ENCODE results near the gene PSMD3.

Gene PSMD3

DNA sequence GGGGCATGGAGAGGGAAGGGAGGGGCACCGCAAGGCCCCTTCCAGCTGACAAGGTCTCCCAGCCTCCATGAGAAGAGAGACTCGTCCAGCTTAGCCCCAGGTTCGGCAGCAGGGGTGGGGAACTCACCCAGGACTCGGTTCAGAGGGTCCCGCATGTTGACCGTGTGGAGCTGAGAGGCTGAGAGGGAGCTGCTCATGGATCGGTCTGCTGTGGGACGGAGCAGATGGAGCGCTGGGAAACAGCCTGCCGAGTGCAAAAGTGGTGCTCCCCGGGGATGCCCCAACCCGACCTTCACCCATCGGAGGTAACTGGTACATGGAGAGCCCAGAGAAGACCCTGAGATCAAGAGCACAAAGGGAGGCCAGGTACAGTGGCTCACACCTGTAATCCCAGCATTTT is 39.5 kb downstream of the PSMD3 start:
- DNase-seq (ENCODE audit: low read depth in 2 of 2, low spot score in 1 of 2) = no peak

DNA sequence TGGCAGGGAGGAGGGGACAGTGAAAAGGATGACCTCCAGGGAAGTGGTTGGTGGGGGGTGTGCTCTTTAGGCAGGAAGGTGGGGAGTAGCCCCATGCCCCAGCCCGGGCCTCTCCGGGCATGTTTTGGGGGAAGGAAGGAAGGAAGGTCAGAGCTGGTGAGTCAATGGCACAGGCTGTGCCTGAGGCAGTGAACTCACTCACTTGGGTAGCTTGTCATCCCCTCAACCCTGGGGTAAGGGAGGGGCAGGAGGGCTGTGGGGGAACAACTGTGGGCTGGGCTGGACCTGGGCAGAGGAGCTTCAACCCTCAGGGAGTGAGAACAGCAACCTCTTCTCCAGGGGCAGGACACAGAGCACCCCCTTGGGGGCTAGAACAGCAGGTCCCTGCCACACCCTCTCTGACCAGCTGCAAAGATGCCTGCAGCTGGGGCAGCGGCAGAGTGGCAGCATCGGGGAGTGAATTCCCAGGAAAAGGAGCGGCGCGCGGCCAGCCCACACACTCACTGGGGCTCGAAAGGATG is 40.9 kb downstream of the PSMD3 start:
- DNase-seq (ENCODE audit: low read depth in 2 of 2, low spot score in 1 of 2) = no peak

DNA sequence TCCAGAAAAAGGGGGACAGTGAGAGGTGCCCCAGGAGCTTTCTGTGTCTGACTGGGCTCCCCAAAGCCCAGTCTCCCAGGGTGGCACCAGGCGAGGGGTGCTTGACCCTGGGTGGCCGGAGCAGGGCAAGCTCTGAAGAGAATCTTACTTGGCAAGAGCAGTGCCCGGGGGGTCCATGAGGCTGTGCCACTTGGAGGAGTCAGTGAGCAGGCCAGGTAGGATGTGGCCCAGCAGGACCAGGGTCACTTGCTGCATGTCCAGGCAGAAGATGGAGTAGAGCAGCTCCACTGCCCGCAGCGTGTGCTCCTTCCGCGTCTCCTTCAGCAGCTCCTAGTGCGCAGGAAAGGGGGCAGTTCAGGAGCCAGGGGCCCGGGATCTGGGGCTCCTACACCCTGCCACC is 41.9 kb downstream of the PSMD3 start:
- DNase-seq (ENCODE audit: low read depth in 2 of 2, low spot score in 1 of 2) = no peak

DNA sequence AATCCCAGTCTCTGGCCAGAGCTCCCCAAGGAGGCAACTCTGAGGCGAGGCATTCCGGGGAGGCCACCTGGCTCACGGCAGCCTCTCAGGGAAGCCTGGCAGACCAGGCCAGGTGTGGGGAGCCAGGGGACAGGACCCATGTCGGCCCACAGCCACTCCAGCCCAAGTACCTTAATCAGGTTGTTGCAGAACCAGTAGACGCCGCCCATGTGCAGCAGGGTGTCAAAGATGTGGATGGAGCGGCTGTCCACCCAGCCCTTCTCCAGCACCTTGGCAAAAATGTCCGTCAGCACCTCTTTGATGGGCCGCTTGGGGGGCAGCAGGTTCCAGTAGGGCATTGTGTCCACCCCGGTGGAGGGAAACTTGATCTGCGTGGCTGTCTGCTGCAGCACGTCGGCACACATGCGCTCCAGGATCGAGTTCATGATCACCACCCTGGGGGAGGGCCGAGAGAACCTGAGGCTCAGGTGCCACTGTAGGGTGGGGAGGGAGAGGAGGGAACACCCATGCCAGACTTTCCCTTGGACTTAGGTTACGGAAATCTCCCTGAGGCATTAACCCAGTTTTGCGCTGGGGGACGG is 42.4 kb downstream of the PSMD3 start:
- no peak for DNase-seq (ENCODE audit: low read depth in 2 of 2, low spot score in 1 of 2)

DNA sequence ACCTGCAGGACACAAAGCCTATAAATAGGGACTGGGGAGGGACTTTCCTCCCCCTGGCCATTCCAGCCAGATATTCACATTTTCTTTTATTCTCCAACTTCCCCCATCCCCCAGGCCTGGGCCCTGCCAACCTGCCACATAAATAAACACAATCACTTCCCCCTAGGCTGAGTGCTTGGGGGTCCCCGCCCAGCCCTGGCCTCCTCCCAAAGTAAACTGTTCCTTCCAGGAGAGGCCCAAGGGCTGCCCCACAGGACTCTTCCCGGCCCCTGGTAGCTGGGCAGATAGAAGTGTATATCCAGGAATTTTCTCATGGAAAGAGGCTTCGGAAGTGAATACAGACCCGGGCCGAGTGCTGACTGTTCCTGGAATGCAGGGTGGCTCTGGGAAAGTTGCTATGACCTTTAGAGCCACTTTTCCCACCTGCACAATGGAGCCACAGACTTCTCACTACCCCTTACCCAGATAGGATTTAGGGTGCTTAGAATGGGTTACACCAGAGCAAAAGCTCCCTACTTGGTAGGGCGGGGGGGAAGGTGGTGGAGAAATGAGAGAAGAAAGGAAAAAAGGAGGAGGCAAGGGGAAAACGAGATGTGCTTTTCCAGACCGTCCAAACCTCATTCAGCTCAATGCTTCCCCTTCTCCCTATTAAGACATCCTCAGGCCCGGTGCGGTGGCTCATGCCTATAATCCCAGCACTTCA is 43.1 kb downstream of the PSMD3 start:
- DNase-seq (ENCODE audit: low read depth in 2 of 2, low spot score in 1 of 2) = no peak

DNA sequence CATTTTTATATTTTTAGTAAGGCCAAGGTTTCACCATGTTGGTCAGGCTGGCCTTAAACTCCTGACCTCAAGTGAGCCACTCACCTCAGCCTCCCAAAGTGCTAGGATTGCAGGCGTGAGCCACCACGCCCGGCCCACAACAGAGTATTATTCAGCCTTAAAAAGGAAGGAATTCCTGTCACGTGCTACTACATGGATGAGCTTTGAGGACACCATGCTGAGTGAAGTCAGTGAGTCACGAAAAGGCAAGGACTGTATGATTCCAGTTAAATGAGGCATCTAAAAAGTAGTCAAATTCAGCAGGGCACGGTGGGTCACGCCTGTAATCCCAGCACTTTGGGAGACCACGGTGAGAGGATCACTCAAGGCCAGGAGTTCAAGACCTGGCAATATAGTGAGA is 44.3 kb downstream of the PSMD3 start:
- DNase-seq (ENCODE audit: low read depth in 2 of 2, low spot score in 1 of 2) = no peak

DNA sequence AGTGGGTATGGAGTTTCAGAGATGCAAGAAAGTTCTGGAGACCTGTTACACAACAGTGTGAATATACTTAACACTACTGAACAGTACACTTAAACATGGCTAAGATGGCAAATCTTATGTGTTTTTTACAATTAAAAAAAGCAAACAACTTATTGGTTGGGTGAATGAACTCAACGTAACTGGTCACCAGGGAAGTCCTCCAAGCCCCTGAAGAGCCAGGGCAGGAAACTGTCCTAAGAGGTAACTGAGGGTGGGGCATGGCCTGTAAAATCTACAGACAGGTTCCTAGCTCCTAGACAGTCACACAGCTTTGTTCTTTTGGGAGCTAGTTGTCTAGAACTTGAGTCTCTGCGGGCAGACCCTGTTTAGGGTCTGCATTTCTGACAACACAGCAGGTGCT is 45.0 kb downstream of the PSMD3 start:
- DNase-seq (ENCODE audit: low read depth in 2 of 2, low spot score in 1 of 2) = no peak

DNA sequence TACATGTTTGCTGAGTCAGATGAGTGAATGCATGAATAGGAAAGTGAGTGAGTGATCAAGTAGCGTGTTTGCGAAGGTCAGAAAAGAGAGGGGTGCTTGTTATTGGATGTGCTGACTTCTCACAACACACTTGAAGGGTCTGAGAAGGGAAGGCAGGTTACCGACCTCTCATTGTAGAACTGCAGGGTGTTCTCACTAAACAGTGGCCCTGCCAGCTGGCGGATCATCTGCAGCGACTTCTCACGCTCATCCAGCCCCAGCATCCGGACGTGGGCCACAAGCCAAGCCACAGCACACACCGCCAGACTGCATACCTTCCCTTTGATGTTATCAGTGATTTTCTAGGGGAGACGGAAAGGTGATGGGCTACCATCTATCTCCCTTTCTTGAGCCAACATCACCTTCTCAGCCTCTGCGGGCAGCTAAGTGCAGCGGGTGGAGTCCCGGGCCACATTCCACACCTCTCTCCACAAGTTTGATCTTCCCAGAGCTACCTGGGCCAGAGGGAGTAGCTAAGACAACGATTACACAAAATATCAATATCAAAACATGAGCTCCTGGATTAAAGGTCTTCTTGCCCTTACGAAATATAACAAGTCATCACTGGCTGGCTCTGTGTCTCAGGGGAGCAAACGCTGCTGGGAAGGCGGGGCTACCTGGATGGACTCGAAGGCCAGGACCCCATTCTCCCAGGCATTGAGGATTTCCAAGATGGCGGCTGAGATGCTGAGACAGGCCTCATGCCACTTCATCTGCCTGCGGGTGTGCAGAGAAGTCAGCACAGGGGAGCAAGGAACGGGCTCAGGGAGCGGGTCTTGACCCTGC is 45.6 kb downstream of the PSMD3 start:
- no peak for DNase-seq (ENCODE audit: low read depth in 2 of 2, low spot score in 1 of 2)

DNA sequence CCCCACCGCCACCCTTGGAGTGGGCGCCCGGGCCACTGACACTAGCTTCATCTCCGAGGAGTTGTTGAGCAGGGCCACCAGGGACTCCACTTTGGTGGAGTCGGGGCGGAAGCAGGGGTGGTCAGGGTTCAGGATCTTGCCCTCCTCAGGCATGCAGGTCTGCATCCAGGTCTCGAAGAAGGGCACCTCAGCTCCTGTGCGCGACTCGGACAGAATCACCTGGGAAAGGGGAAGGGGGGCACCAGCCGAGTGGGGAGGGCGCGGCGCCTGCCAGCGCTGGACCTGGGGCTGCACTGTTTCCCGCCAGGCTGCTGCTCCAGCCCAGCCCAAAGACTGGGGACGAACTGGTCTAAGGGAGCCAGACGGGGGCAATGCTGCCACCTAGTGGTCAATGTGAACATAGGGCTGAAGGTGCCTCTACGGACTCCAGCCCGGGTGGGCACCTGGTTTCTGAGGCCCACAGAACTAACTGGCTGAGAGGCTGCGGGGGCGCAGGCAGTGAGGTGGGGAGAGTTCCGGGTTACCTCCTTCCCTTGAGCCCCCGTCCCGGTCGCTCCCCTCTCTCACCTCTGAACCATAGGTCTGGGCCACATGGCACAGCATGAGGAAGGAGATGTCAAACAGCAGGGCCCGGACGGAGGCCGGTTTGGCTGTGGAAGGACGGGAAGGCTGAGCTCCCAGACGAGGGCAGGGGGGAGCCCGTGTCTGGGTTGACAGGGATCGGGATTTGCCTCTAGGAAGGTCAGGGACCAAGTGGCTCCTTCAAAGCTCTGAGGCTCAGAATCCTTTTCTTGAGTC is 46.4 kb downstream of the PSMD3 start:
- peak; percentile 59 to 63 for DNase-seq (ENCODE audit: low read depth in 2 of 2, low spot score in 1 of 2)

DNA sequence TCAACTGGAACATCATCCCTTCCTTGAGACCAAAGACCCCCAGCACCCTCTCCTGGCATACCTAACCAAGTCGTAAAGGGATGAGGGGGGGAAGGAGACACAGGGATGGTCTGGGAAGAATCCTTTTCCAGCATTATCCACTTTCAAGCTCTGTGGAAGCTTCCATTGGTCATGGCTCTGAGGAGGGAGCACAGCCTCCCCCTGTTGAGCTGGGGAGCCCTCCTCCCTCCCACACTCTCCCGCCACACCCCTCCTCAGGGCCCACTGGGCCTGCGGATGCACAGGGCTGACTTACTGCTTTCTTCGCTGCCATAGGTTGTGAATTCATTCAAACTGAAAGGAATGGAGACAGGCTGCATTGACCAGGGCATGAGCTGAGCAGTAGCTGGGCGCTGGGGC is 47.0 kb downstream of the PSMD3 start:
- DNase-seq (ENCODE audit: low read depth in 2 of 2, low spot score in 1 of 2) = no peak

DNA sequence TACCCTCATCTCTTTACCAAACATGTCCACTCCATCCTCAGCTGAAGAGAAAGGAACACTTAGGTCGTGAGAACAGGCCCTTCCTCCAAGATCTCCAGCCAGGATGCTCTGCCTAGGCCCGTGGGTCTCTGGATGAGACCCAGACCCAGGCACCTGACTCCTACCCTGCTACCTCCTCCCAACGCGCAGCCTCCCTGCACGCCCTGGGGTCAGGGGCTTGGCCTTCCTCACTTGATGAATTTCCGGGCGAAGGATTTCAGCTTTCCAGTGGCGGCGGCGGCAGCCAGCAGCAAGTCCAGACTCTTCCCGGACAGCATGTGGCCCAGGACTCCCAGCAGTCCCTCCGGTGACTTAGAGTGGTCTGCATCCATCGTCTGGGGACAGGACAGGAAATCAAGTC is 48.0 kb downstream of the PSMD3 start:
- DNase-seq (ENCODE audit: low read depth in 2 of 2, low spot score in 1 of 2) = no peak

DNA sequence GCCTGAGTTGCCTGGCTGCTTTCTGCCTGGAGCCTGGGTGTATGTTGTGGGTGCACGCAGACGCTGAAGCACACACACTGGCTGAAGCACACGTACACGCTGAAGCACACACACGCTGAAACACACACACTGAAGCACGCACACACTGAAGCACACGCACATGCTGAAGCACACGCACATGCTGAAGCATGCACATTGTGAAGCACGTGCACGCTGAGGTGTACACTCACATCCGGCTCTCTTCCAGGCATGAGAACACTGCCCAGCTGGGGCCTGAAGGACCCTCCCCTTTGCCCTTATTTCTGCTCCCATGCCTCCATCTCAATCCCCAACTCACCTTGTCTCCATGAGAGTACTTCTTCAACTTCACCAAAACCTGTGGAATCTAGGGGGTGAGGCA is 51.1 kb downstream of the PSMD3 start:
- no peak for DNase-seq (ENCODE audit: low read depth in 2 of 2, low spot score in 1 of 2)

DNA sequence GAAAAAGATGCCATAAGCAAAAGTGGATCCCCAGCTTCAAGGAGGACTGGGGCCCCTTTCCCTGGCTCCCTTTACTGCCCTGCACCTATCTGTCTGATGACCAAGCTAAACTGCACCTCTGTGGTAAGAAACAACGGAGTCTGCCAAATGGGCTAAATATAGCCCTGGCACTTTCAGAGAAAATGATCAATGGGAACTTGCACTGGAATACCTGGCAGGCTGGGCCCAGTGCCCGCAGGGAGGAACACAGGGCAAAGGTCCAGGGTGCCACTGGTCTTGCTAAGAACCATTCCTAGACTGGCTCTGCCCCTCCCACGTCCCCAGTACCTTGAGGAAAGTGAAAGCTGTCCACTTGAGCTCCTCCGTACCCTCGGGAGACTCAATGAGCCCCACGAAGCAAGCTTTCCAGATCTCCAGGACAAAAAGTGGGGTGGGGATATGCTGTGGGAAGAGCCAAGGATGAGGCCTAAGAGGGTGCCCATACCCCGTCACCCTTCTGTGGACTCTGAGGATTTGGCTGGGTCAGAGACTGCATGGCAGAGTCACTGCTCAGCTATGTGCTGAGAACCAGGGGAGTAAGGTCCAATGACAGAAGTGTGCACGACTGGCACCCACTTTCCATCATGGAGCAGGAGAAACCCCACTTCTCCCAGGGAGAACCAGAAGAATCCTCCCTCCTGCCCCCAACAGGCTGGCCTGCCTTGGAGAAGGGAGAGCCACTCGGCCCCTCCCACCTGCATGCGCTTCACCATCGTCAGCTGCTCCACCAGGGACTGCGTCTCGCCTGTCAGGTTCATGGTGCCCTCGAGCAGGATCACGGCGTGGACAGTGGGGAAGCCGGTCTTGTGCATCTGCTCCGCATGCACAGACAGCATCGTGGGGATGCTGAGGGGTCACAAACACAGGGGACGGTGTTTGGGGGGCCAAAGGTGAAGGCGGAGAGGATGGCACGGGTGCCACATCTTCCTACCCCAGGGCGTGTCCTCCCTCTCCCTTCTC is 52.0 kb downstream of the PSMD3 start:
- no peak for DNase-seq (ENCODE audit: low read depth in 2 of 2, low spot score in 1 of 2)

DNA sequence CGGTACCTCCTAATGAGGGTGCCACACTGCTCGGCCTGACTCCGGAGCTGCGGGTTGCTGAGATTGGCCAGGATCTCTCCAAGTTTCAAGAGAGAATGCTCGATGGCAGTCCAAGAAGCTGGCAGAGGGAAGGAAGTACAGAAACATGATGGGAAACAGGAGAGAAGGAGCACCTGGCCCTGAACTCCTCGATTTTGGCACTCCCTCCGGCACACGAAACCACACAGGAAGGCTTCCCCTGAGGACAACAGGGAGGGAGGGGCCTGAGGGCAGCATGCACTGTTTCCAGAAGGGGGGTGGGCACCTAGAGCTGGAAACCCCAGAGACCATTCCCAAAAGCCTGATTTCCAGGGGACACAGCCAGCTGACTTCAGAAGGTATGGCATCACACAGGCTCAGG is 52.7 kb downstream of the PSMD3 start:
- DNase-seq (ENCODE audit: low read depth in 2 of 2, low spot score in 1 of 2) = no peak

DNA sequence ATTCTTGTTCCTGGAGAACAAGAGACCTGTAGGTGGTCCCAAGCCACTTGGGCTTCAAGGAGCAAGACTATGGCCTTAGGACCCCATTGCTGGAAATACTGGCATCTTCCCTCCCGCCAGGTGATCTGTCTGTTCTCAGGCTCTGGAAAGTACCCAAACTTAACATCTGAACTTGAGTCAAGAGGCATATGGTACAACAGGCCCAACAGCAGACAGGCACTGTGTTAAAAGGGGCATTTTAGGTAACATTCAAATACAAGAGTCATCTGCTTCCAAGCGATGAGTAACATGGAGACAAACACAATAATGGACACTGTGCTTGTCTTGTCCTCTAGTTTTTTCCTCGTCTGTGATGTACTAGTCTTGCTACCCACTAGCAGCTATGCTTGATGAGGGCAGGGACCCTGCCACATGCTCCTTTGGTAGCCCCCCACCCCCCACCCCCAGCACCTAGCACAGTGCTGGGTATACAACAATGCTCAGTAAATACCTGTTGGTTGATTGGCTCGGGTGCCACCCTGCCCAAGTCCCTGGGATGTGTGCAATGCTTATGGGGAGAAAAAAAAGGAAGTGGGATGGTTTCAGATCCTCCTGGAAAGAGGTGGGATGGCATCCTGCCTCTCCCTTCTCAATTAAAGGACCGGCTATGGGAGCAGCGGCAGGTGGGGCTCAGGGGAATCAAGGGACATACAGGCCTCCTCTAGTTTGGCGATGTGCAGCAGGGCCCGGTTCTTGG is 54.0 kb downstream of the PSMD3 start:
- DNase-seq (ENCODE audit: low read depth in 2 of 2, low spot score in 1 of 2) = no peak

DNA sequence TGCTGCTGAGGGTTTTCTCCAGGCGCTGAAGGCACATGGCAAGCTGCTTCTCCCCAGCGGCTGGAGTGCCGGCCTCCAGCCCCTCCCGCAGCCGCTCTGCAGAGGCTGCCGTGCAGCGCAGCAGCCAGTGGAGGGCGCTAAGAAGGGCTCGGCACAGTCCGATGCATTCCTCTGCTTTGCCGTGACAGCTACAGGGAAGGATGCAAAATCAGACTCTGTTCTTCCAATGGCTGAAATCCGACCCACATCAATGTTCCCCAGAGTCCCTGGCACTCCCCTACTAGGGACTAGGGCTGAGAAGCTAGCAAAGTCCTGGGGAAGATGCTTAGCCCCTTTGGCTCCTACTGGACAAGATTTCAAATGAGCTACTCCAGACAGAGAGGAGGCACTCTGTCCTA is 54.6 kb downstream of the PSMD3 start:
- no peak for DNase-seq (ENCODE audit: low read depth in 2 of 2, low spot score in 1 of 2)

DNA sequence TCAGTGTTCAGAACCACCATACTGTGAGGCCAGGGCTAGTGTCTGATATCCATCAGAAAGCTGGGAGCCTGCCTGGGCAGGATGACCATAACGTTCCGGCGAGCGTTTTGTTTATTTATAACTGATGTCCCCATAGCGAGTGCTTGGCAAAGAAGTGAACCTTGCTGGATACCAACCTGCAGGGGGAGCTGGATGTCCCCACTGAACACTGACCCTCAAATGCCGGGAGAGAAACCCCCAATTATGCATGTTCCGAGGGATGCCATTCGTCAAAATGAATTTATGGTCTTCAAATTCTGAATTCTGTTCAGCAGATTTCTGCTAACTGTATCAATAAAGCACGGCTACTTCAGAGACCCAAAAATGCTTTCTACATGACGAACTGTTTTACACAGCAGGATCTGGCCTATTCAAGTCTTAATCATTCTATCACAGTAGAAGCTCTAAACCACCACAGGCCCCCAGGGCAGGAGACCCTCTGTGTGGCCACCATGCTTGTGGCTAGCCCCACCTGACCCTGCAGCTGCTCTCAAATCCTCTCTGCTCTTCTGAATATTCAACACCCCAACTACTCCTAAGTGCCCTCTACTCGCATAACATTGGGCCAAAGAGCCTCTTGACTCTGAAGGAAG is 58.4 kb downstream of the PSMD3 start:
- no peak for DNase-seq (ENCODE audit: low read depth in 2 of 2, low spot score in 1 of 2)

DNA sequence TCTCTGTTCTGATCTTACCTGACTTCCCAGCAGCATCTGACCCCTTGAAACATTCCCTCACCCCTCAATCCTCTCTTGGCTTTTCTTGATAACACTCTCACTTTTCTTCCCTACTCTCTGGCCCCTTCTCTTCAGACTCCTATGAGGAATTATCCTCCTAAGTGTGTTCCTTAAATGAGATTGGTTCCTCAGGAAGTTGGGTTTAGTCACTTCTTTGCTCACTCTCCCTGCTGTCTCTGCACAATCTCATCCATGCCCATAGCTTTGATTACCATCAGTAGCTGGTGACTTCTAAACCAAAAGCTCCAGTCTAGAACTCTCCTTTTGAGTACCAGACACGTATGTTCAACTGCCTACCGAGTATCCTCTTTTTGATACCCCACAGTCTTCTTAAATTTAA is 60.6 kb downstream of the PSMD3 start:
- no peak for DNase-seq (ENCODE audit: low read depth in 2 of 2, low spot score in 1 of 2)

All from stimulated activated CD8-positive, alpha-beta memory T cell treated with anti-CD3 and anti-CD28 coated beads, Interleukin-4, amount 100 ng/mL, for 1 hour (primary cell).